Measurements from ENCODE around the gene PRKCE.

DNA sequence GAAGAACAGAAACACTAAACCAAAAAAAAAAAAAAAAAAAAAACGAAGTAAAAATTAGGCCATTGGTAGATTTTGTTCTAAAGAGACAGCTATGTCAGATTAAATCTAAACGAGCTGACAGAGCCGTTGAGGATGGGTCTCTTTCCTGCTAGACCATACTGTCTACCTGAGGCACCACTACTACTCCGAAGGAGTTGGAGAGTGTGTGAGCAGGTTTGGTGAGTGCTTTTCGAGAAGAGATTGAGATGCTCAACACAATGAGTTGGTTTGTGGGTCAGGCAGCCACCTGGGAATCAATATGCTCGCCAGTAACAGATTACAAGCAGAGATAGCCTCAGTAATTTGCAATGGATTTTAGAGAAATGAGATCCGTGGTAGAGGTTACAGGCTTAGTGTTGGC, 364.2 kb downstream of the PRKCE start:
- TF ChIP-seq, protein P1, sequence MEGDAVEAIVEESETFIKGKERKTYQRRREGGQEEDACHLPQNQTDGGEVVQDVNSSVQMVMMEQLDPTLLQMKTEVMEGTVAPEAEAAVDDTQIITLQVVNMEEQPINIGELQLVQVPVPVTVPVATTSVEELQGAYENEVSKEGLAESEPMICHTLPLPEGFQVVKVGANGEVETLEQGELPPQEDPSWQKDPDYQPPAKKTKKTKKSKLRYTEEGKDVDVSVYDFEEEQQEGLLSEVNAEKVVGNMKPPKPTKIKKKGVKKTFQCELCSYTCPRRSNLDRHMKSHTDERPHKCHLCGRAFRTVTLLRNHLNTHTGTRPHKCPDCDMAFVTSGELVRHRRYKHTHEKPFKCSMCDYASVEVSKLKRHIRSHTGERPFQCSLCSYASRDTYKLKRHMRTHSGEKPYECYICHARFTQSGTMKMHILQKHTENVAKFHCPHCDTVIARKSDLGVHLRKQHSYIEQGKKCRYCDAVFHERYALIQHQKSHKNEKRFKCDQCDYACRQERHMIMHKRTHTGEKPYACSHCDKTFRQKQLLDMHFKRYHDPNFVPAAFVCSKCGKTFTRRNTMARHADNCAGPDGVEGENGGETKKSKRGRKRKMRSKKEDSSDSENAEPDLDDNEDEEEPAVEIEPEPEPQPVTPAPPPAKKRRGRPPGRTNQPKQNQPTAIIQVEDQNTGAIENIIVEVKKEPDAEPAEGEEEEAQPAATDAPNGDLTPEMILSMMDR (IDR thresholded peaks at IDR 0.05) = no peak
- no peak for TF ChIP-seq POLR2A (IDR thresholded peaks at IDR 0.05)
